A549 treated with CORT108297 at 1 μM for 4 hours (cell line): ENCODE results near the gene ZNF75A. TPM values are rescaled to one million over a fixed set of nuclear protein-coding genes. Genes with fewer than 3 reads are reported as not detected.

Experiments
- total RNA-seq: library from RNA; stranded (reverse); fragments of 200-300 nt; extraction: Qiagen RNA extraction; gene quantifications from 5 replicates; pipeline ENCODE4 v1.2.3, GENCODE V29; 2022

ZNF75A gene
- 10.0 to 12.8 TPM (median 11.2 TPM) in 5 replicates for total RNA-seq

DNA sequence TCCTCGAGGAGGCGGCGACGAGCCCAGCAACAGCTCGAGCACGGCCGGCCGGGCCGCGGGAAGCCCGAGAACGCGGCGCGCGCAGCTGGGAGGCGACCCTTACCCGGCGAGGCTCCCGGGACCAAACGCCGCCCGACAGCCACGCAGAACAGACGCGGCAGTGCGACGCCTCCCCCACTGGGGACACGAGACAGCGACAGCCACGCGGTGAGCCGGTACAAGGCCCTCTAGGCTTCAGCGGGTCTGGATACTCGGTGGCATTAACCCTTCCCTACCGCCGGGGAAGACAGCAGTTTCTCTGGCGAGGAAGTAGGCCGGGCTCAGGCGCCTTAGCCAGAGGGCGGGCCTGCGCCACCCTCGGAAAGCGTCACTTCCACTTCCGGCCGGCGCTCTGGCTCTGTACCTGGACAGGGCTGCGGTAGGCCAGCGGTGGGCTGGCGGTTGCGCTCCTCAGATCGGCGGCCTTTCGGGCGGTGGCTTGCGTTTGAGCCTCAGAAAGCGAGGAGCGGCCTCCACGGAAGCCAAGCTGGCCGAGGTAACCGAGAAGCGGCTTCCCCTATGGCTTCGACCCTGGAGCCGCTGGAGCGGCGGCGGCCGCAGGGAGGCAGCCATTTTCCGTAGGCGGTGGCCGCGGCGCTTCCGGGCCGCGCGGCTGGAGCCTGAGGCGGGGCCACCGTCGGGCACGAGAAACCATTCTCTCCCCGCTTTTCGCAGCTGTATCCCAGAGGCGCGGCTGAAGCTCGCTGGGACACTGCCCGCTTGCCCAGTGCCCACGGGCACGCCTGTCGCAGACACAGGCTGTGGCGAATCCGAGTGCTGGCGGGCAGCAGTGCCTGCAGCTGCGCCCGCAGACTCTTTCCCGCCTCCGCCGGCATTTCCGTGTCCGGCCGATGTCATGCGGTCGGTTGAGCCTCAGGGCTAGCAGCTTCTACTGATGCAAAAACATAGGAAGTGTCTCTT lies at the start of gene ZNF75A, which contains the start of gene TIGD7:
TSS of gene ZNF75A (plus strand) at position 389 of the 960 bp plus-strand sequence. CDS start 2,932 bp downstream, outside the sequence.
TSS of gene TIGD7 (minus strand) at position 322 of the 960 bp plus-strand sequence. CDS start 4,816 bp downstream, outside the sequence.

DNA sequence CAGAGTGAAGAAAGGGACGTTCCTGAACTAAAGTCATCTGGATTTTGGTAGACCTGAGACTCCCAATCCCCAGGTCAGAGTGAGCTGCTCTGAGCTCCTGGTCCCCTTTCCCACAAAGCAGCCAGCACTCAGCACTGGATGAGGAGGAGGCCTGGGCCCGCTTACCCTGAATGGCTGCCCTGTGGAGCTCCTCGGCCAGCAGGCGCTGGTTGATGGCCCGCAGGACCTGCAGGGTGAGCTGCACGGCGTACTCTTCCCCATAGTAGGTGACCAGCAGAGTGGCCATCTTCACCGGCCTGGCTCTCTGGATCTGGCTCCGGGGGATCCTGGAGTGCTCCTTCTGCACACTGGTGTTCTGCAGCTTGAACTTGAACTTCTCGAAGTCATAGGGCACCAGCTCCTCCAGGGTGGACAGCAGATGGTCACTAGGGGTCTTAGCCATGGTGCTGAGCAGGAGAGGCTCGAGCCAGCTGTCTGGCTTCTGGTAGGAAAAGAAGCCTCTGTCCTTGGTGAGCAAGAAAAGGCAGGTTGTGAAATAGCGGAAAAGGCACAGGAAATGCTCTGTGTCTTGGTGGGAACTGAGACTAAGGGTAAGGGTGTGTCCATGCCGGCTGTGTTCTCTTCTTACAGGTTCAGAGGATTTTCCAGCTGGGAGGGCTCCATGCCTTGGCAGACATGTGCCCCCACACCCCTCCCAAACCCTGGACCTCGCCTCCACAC lies 49.0 kb upstream of the ZNF75A start, which contains the start of gene MEFV:
TSS of gene MEFV (minus strand) at position 488 of the 720 bp plus-strand sequence. CDS start at position 442, 46 bp downstream.

GRCh38 chr16:3282730-3283542 lies 22.4 kb upstream of the ZNF75A start, which contains the start of gene ZNF263:
Gene ZNF263, plus strand, starts transcription at chr16:3283491. Its CDS starts 328 bp downstream, at chr16:3283819.

DNA sequence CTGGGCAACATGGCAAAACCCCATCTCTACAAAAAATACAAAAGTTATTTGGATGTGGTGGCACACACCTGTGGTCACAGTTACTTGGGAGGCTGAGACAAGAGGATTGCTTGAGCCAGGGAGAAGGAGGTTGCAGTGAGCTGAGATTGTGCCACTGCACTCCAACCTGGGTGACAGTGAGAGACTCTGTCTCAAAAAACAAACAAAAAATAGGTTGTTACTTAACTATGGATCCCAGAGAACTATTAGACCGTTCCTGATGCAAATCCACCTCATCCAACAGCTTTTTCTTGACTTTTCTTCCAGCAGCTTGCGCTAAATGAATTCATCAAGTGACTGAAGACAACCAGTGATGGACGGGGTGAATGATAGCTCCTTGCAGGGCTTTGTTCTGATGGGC lies 50.3 kb downstream of the ZNF75A start, which contains the start of gene OR2C1:
TSS of gene OR2C1 (plus strand) at position 301 of the 400 bp plus-strand sequence. CDS start at position 353, 52 bp downstream.

Other genes with a start within 250 kb of the ZNF75A start
- gene IL32, start 239.9 kb upstream of the ZNF75A start, total RNA-seq: 22.4 to 40.0 TPM (median 27.1 TPM) in 5 replicates
- gene ZSCAN10, start 206.2 kb upstream of the ZNF75A start, total RNA-seq: 0.03 to 0.05 TPM in 2 of 5 replicates, not detected in the others
- gene ZNF205, start 192.9 kb upstream of the ZNF75A start, total RNA-seq: 10.8 to 15.5 TPM (median 14.6 TPM) in 5 replicates
- gene ZNF213, start 170.5 kb upstream of the ZNF75A start, total RNA-seq: 8.9 to 13.7 TPM (median 11.8 TPM) in 5 replicates
- gene OR1F1, start 117.3 kb upstream of the ZNF75A start, total RNA-seq: 0.24 to 0.60 TPM (median 0.40 TPM) in 5 replicates
- gene ZNF200, start 70.3 kb upstream of the ZNF75A start, total RNA-seq: 7.1 to 8.8 TPM (median 8.0 TPM) in 5 replicates
- gene MEFV, start 48.9 kb upstream of the ZNF75A start, total RNA-seq: not detected in 5 replicates
- 33.4 to 40.7 TPM (median 35.7 TPM) in 5 replicates for gene ZNF263, start 22.0 kb upstream of the ZNF75A start, total RNA-seq
- gene TIGD7, start 67 bp upstream of the ZNF75A start, total RNA-seq: 1.3 to 1.9 TPM (median 1.6 TPM) in 5 replicates
- gene OR2C1, start 50.4 kb downstream of the ZNF75A start, total RNA-seq: not detected in 5 replicates
- 10.7 to 18.4 TPM (median 15.1 TPM) in 5 replicates for gene ZSCAN32, start 95.5 kb downstream of the ZNF75A start, total RNA-seq
- 11.4 to 13.7 TPM (median 13.1 TPM) in 5 replicates for gene ZNF174, start 95.7 kb downstream of the ZNF75A start, total RNA-seq
- 0.82 to 1.1 TPM (median 0.95 TPM) in 5 replicates for gene ZNF597, start 138.0 kb downstream of the ZNF75A start, total RNA-seq
- gene NAA60, start 138.2 kb downstream of the ZNF75A start, total RNA-seq: 46.0 to 56.4 TPM (median 55.2 TPM) in 5 replicates
- gene C16orf90, start 190.0 kb downstream of the ZNF75A start, total RNA-seq: not detected in 5 replicates
- 18.8 to 23.2 TPM (median 21.7 TPM) in 5 replicates for gene CLUAP1, start 195.5 kb downstream of the ZNF75A start, total RNA-seq